Right cardiac atrium (tissue), 5 donors: Measurements from ENCODE around the gene NPL. TPM values are rescaled to one million over a fixed set of nuclear protein-coding genes. Genes with fewer than 3 reads are reported as not detected.

Source experiments
- ATAC-seq, 2 donors: fragments of 200-7000 bp; cut with Tn5 transposase; one replicate each; pipeline versions ENCODE4 v1.8.0 to v1.9.1; 2020; ENCODE audit warnings: moderate library complexity in 2 of 2, mild to moderate bottlenecking in 1 of 2
- DNase-seq, 3 donors: peaks; one replicate each; pipeline ENCODE4 v3.0.0-alpha.2; 2020
- H3K27ac ChIP-seq: one replicate; pipeline ENCODE4 v1.5.1; 2013; ENCODE audit warnings: mild to moderate bottlenecking, low read length, control low read depth, moderate library complexity
- H3K27me3 ChIP-seq: one replicate; pipeline ENCODE4 v1.6.1; 2013; ENCODE audit not compliant: control insufficient read depth, insufficient read depth
- H3K4me1 ChIP-seq: one replicate; pipeline ENCODE4 v1.6.1; 2013; ENCODE audit warnings: low read length; ENCODE audit not compliant: control insufficient read depth, insufficient read depth
- H3K4me3 ChIP-seq: one replicate; pipeline ENCODE4 v1.5.1; 2013; ENCODE audit warnings: low read length, control low read depth
- H3K9me3 ChIP-seq: one replicate; pipeline ENCODE4 v1.6.1; 2013; ENCODE audit warnings: low read length; ENCODE audit not compliant: control insufficient read depth
- whole genome bisulfite sequencing: extraction: QIAGEN DNeasy Blood & Tissue Kit; methylation state at CpG from one replicate; pipeline ENCODE4 v1.1.7; 2013; 5-methylcytosine and 5-hydroxymethylcytosine counted together
- intact Hi-C, 4 donors: fragments of 100-400 bp; cut with DNase I; formaldehyde crosslinking; loops; one replicate each; pipeline versions ENCODE4 v1.11.0 to v1.14.0; 2022 to 2023
- polyA plus RNA-seq: library from polyadenylated mRNA; stranded (reverse); fragments of 200-250 nt; gene quantifications from one replicate; pipeline ENCODE4 v1.2.3, GENCODE V29; 2013
- total RNA-seq, 4 donors: library from RNA; stranded (reverse); fragmentation: NEBNext Ultra II Directional; extraction: Animal tissue kit (Norgen Biotek cat#: 25700); gene quantifications; one replicate each; pipeline ENCODE4 v1.2.1, GENCODE V29; 2021
- donor health status: healthy with polysubstance abuse.
- donor health status: DM: no; HTN: yes; CAD: no.
- donor health status: DM: no; HTN: no; CAD: no.
- donor health status: DM: no; HTN: yes; CAD: no; lungs with severe emphysema.
- donor health status: DM: yes; HTN: yes; CAD: no.

The NPL gene
- total and polyA plus RNA-seq, 5 donors: 3.2 to 9.6 (median 9.2) TPM

- H3K27ac ChIP-seq: no peak overlapping the region
- WGBS: 93% methylated on average over 2 of the region's 2 CpGs
- H3K27me3 ChIP-seq: no peaks in the 10 kb centered on the region
- no peaks in the 10 kb centered on the region for H3K9me3 ChIP-seq
- DNase-seq (no peak), ATAC-seq (no peak)
- intact Hi-C loops: no loop called here
- H3K4me3 ChIP-seq: no peak overlapping the region
- no peaks in the 10 kb centered on the region for H3K4me1 ChIP-seq
Measured at GRCh38 chr1:182875889-182876288, 86.3 kb downstream of the NPL start.

- Histone ChIP-seq H3K27ac (no peak overlapping the region), H3K4me1 (no peaks in the 10 kb centered on the region), H3K27me3 (no peaks in the 10 kb centered on the region), H3K9me3 (no peaks in the 10 kb centered on the region), H3K4me3 (no peak overlapping the region)
- no peak for DNase-seq
- no peak for ATAC-seq
- intact Hi-C loops: no loop called here
Measured at GRCh38 chr1:182877331-182877730, 87.8 kb downstream of the NPL start.

- 92% methylated on average over 7 of the region's 7 CpGs for WGBS
- no peak for ATAC-seq
- no peak overlapping the region for H3K4me3 ChIP-seq
- H3K4me1 ChIP-seq: no peaks in the 10 kb centered on the region
- H3K27me3 ChIP-seq: no peaks in the 10 kb centered on the region
- DNase-seq: no peak
- H3K27ac ChIP-seq: no peak overlapping the region
- no peaks in the 10 kb centered on the region for H3K9me3 ChIP-seq
- intact Hi-C loops: no loop called here
Measured at GRCh38 chr1:182877842-182878241, 88.3 kb downstream of the NPL start.

Other genes with a start within 250 kb of the NPL start
- 1 to 10 TPM; 3.7 to 5.7 (median 5.4) TPM for gene RNASEL, start 200.5 kb upstream of the NPL start, total RNA-seq
- 2.5 TPM for gene RNASEL, start 200.5 kb upstream of the NPL start, polyA plus RNA-seq
- gene RGS16, start 185.4 kb upstream of the NPL start, total RNA-seq: 1 to 10 TPM in 1 of 4 donors, under 1 TPM in 3; 0.47 to 1.3 (median 0.72) TPM
- gene RGS16, start 185.4 kb upstream of the NPL start, polyA plus RNA-seq: 2.1 TPM
- gene RGS8, start 105.2 kb upstream of the NPL start, total RNA-seq: under 1 TPM in 1 of 4 donors, not detected in 3; 0.33 TPM
- gene RGS8, start 105.2 kb upstream of the NPL start, polyA plus RNA-seq: 0.02 TPM
- 10 to 100 TPM; 70.3 to 94.7 (median 75.5) TPM for gene DHX9, start 49.6 kb downstream of the NPL start, total RNA-seq
- gene DHX9, start 49.6 kb downstream of the NPL start, polyA plus RNA-seq: 41.3 TPM
- gene SHCBP1L, start 163.4 kb downstream of the NPL start, total RNA-seq: not detected
- gene SHCBP1L, start 163.4 kb downstream of the NPL start, polyA plus RNA-seq: 0.14 TPM
- gene LAMC1, start 233.6 kb downstream of the NPL start, total RNA-seq: 100 to 1,000 TPM in 2 of 4 donors, 10 to 100 TPM in 2; 87.1 to 130 (median 112) TPM
- gene LAMC1, start 233.6 kb downstream of the NPL start, polyA plus RNA-seq: 40.3 TPM